Activated naive CD4-positive, alpha-beta T cell treated with Interleukin-2 at 50 U/mL for 16 hours (primary cell): ENCODE data around the gene GSTM3.
"Not testable (repeated sequence)": the region's sequence is repeated elsewhere in the genome, so short reads cannot be mapped to it uniquely, and the experiment has no call there.

Experiments
- DNase-seq: peaks from one replicate; pipeline ENCODE4 v3.0.0-alpha.2; 2020

GSTM3 gene

GRCh38 chr1:109773900-109774485, 33.2 kb upstream of the GSTM3 start:
- DNase-seq = no peak

GRCh38 chr1:109773203-109773899, 32.5 kb upstream of the GSTM3 start:
- DNase-seq = peak; percentile 70

- DNase-seq = no peak
Measured at GRCh38 chr1:109772658-109773202, 31.9 kb upstream of the GSTM3 start.

- DNase-seq = no peak
Measured at GRCh38 chr1:109771712-109772657, 31.1 kb upstream of the GSTM3 start.

- no peak for DNase-seq
Measured at GRCh38 chr1:109770331-109771095, 29.7 kb upstream of the GSTM3 start.

- DNase-seq = no peak
Measured at GRCh38 chr1:109769330-109770078, 28.7 kb upstream of the GSTM3 start.

GRCh38 chr1:109768820-109769219, 28.0 kb upstream of the GSTM3 start:
- DNase-seq = no peak

GRCh38 chr1:109768335-109768650, 27.5 kb upstream of the GSTM3 start:
- no peak for DNase-seq

GRCh38 chr1:109767637-109768334, 26.9 kb upstream of the GSTM3 start:
- DNase-seq = no peak

- not testable (repeated sequence) for DNase-seq
Measured at GRCh38 chr1:109766991-109767636, 26.3 kb upstream of the GSTM3 start.

- DNase-seq = no peak
Measured at GRCh38 chr1:109765896-109766615, 25.2 kb upstream of the GSTM3 start.

GRCh38 chr1:109765483-109765815, 24.6 kb upstream of the GSTM3 start:
- no peak for DNase-seq

GRCh38 chr1:109764561-109765482, 24.0 kb upstream of the GSTM3 start:
- no peak for DNase-seq

- no peak for DNase-seq
Measured at GRCh38 chr1:109763646-109764415, 23.0 kb upstream of the GSTM3 start, which contains the start of gene EPS8L3. Gene EPS8L3 (minus strand): TSS chr1:109763923. CDS start chr1:109761749, 2,174 bp downstream.

GRCh38 chr1:109762821-109763645, 22.2 kb upstream of the GSTM3 start:
- peak; percentile 1 for DNase-seq

- no peak for DNase-seq
Measured at GRCh38 chr1:109762039-109762585, 21.3 kb upstream of the GSTM3 start.
